HG02981 (cell line): ENCODE results near the gene SUDS3.
A peak's percentile ranks its signal among the peaks of the same experiment; 100 is the strongest.

Source experiments
- ATAC-seq: cut with Tn5 transposase; IDR thresholded peaks from one replicate; pipeline ENCODE4 v1.9.1; 2021; ENCODE audit warnings: mild to moderate bottlenecking, moderate library complexity; ENCODE audit not compliant: unreplicated experiment

The SUDS3 gene

GRCh38 chr12:118355843-118356242 is 20.5 kb upstream of the SUDS3 start:
- no peak for ATAC-seq

- ATAC-seq, result peak; percentile 19
These were observed 19.5 kb upstream of the SUDS3 start for GRCh38 chr12:118356809-118357256.

GRCh38 chr12:118357257-118358007 is 18.9 kb upstream of the SUDS3 start:
- peak; percentile 55 for ATAC-seq

- no peak for ATAC-seq
These were observed 18.4 kb upstream of the SUDS3 start for GRCh38 chr12:118358008-118358359.

- ATAC-seq, result no peak
These were observed 17.5 kb upstream of the SUDS3 start for GRCh38 chr12:118358612-118359540.

GRCh38 chr12:118359541-118359915 is 16.8 kb upstream of the SUDS3 start:
- no peak for ATAC-seq

- ATAC-seq, result no peak
These were observed 15.3 kb upstream of the SUDS3 start for GRCh38 chr12:118361092-118361404.

GRCh38 chr12:118361889-118362288 is 14.5 kb upstream of the SUDS3 start:
- ATAC-seq, result no peak

- no peak for ATAC-seq
These were observed 7.5 kb upstream of the SUDS3 start for GRCh38 chr12:118368821-118369220.

- no peak for ATAC-seq
These were observed 5.8 kb upstream of the SUDS3 start for GRCh38 chr12:118370601-118371000.

- no peak for ATAC-seq
These were observed 4.8 kb upstream of the SUDS3 start for GRCh38 chr12:118371321-118372282.

- peak; percentile 78 for ATAC-seq
These were observed 3.5 kb upstream of the SUDS3 start, which contains the start of gene TAOK3 for GRCh38 chr12:118372541-118373495. TAOK3 (minus strand) TSS chr12:118372907; CDS start chr12:118255567, 117,340 bp downstream.

GRCh38 chr12:118373616-118374015 is 2.7 kb upstream of the SUDS3 start:
- no peak for ATAC-seq

- no peak for ATAC-seq
These were observed 2.1 kb upstream of the SUDS3 start for GRCh38 chr12:118374126-118374725.

GRCh38 chr12:118374909-118375308 is 1.4 kb upstream of the SUDS3 start:
- no peak for ATAC-seq

GRCh38 chr12:118375348-118375747 is 1.0 kb upstream of the SUDS3 start:
- no peak for ATAC-seq

GRCh38 chr12:118377021-118377883 is 897 bp downstream of the SUDS3 start:
- no peak for ATAC-seq

- no peak for ATAC-seq
These were observed 1.6 kb downstream of the SUDS3 start for GRCh38 chr12:118377884-118378470.
